SK-N-SH (cell line): ENCODE data around the gene CIAO3.

Experiments used
- CHD2 ChIP-seq: fragments of 150-350 bp; IDR thresholded peaks from 2 replicates; pipeline ENCODE4 v1.6.1; 2018; ENCODE audit warnings: low read length; ENCODE audit not compliant: partially characterized antibody
- CTCF ChIP-seq: fragments of 200-600 bp; sonication (generic); IDR thresholded peaks from 2 replicates; pipeline ENCODE4 v1.6.1; 2017; ENCODE audit warnings: antibody characterized with exemption, mild to moderate bottlenecking, moderate library complexity
- EP300 ChIP-seq, 2 experiments: IDR thresholded peaks; 2 replicates each; pipeline versions ENCODE4 v1.4.0 to v1.6.1; 2012; ENCODE audit warnings: borderline replicate concordance in 1 of 2, low read depth in 1 of 2, low read length in 1 of 2
- EZH2phosphoT487 ChIP-seq: fragments of 200-600 bp; sonication (generic); IDR thresholded peaks from 2 replicates; pipeline ENCODE4 v1.6.1; 2017; ENCODE audit warnings: low read depth, mixed run types, mild to moderate bottlenecking, antibody characterized with exemption, moderate library complexity, borderline replicate concordance
- IRF3 ChIP-seq: fragments of 150-350 bp; IDR thresholded peaks from 2 replicates; pipeline ENCODE4 v1.6.1; 2016; ENCODE audit warnings: mild to moderate bottlenecking, low read depth, low read length
- MEF2A ChIP-seq: IDR thresholded peaks from 2 replicates; pipeline ENCODE4 v1.4.0; 2012; ENCODE audit warnings: low read depth, borderline replicate concordance
- NFIC ChIP-seq: IDR thresholded peaks from 2 replicates; pipeline ENCODE4 v1.4.0; 2012; ENCODE audit warnings: borderline replicate concordance
- PBX3 ChIP-seq: IDR thresholded peaks from 2 replicates; pipeline ENCODE4; 2012
- POLR2AphosphoS5 ChIP-seq: IDR thresholded peaks from 2 replicates; pipeline ENCODE4 v1.6.1; 2012; ENCODE audit warnings: low read depth, low read length
- RCOR1 ChIP-seq: fragments of 150-350 bp; IDR thresholded peaks from 2 replicates; pipeline ENCODE4 v1.6.1; 2017; ENCODE audit warnings: antibody characterized with exemption, low read length
- REST ChIP-seq: IDR thresholded peaks from 2 replicates; pipeline ENCODE4 v1.6.1; 2012; ENCODE audit warnings: mild to moderate bottlenecking, low read depth, low read length, moderate library complexity
- RXRA ChIP-seq: IDR thresholded peaks from 2 replicates; pipeline ENCODE4 v1.4.0; 2012; ENCODE audit warnings: low read depth, mild to moderate bottlenecking, borderline replicate concordance
- TAF1 ChIP-seq: IDR thresholded peaks from 2 replicates; pipeline ENCODE4 v1.6.1; 2012; ENCODE audit warnings: low read depth, mild to moderate bottlenecking, low read length, moderate library complexity, borderline replicate concordance
- YY1 ChIP-seq: IDR thresholded peaks from 2 replicates; pipeline ENCODE4 v1.4.0; 2012; ENCODE audit warnings: low read depth, mild to moderate bottlenecking

- TF ChIP-seq CTCF (no peak), TAF1 (no peak), EZH2phosphoT487 (no peak), YY1 (no peak), EP300 (IDR thresholded peaks at IDR 0.05; ENCODE audit: borderline replicate concordance in 1 of 2, low read depth in 1 of 2, low read length in 1 of 2) (no peak), REST (no peak), MEF2A (no peak), RCOR1 (no peak), PBX3 (no peak), IRF3 (no peak), RXRA (no peak), POLR2AphosphoS5 (no peak), NFIC (no peak), CHD2 (no peak)
Measured at GRCh38 chr16:790086-790485, 49.3 kb upstream of the CIAO3 start.
